ENCODE data around the gene VTCN1.

DNA sequence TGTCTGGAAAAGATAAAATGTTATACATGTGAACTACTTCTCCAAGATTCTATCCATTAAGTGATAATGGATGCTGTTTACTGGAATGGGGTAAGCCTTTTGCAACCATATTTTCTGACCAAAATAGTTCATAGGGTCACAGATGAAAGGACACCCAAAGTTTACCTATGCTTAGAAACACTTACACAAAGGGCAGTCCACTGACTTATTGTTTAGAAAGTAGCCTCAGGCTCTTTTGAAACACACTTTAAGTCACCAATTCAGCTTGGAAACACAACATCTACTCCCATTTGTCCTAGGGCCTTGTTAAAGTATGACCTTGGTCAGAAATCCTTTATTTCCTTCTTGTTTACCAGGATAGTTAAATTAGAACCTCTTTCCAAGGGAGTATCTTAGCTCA lies 28.7 kb upstream of the VTCN1 start:
- TF ChIP-seq, protein P1, sequence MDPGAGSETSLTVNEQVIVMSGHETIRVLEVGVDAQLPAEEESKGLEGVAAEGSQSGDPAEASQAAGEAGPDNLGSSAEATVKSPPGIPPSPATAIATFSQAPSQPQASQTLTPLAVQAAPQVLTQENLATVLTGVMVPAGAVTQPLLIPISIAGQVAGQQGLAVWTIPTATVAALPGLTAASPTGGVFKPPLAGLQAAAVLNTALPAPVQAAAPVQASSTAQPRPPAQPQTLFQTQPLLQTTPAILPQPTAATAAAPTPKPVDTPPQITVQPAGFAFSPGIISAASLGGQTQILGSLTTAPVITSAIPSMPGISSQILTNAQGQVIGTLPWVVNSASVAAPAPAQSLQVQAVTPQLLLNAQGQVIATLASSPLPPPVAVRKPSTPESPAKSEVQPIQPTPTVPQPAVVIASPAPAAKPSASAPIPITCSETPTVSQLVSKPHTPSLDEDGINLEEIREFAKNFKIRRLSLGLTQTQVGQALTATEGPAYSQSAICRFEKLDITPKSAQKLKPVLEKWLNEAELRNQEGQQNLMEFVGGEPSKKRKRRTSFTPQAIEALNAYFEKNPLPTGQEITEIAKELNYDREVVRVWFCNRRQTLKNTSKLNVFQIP (CRISPR knock-in tag; IDR thresholded peaks at IDR 0.05; ENCODE audit: borderline replicate concordance, low read depth) = no peak
- TF ChIP-seq, protein P2, sequence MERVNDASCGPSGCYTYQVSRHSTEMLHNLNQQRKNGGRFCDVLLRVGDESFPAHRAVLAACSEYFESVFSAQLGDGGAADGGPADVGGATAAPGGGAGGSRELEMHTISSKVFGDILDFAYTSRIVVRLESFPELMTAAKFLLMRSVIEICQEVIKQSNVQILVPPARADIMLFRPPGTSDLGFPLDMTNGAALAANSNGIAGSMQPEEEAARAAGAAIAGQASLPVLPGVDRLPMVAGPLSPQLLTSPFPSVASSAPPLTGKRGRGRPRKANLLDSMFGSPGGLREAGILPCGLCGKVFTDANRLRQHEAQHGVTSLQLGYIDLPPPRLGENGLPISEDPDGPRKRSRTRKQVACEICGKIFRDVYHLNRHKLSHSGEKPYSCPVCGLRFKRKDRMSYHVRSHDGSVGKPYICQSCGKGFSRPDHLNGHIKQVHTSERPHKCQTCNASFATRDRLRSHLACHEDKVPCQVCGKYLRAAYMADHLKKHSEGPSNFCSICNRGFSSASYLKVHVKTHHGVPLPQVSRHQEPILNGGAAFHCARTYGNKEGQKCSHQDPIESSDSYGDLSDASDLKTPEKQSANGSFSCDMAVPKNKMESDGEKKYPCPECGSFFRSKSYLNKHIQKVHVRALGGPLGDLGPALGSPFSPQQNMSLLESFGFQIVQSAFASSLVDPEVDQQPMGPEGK (CRISPR knock-in tag; IDR thresholded peaks at IDR 0.05; ENCODE audit: borderline replicate concordance) = no peak
- no peak for TF ChIP-seq ZFP3 (CRISPR knock-in tag; IDR thresholded peaks at IDR 0.05)
- no peak for TF ChIP-seq TOX (CRISPR knock-in tag; IDR thresholded peaks at IDR 0.05; ENCODE audit: borderline replicate concordance)
- TF ChIP-seq TCF4 (CRISPR knock-in tag; IDR thresholded peaks at IDR 0.05; ENCODE audit: borderline replicate concordance) = no peak
- TF ChIP-seq, protein P3, sequence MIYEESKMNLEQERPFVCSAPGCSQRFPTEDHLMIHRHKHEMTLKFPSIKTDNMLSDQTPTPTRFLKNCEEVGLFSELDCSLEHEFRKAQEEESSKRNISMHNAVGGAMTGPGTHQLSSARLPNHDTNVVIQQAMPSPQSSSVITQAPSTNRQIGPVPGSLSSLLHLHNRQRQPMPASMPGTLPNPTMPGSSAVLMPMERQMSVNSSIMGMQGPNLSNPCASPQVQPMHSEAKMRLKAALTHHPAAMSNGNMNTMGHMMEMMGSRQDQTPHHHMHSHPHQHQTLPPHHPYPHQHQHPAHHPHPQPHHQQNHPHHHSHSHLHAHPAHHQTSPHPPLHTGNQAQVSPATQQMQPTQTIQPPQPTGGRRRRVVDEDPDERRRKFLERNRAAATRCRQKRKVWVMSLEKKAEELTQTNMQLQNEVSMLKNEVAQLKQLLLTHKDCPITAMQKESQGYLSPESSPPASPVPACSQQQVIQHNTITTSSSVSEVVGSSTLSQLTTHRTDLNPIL (CRISPR knock-in tag; IDR thresholded peaks at IDR 0.05; ENCODE audit: low read depth) = no peak
